HFFc6 (cell line): ENCODE measurements around the gene ADORA1. TPM values are rescaled to one million over a fixed set of nuclear protein-coding genes. Genes with fewer than 3 reads are reported as not detected.
A peak's percentile ranks its signal among the peaks of the same experiment; 100 is the strongest.

Source experiments
- DNase-seq: peaks from one replicate; pipeline ENCODE4 v3.0.0-alpha.2; 2018
- H3K27ac Mint-ChIP-seq: 2 replicates; pipeline ENCODE4 v1.8.0; 2020; ENCODE audit warnings: mild to moderate bottlenecking, mixed read lengths
- H3K27me3 Mint-ChIP-seq: 2 replicates; pipeline ENCODE4 v1.8.0; 2021; ENCODE audit warnings: mild to moderate bottlenecking, moderate library complexity, mixed read lengths; ENCODE audit not compliant: insufficient read depth
- H3K36me3 Mint-ChIP-seq: 2 replicates; pipeline ENCODE4 v1.8.0; 2021; ENCODE audit warnings: low read depth, mixed read lengths
- H3K4me1 Mint-ChIP-seq: 2 replicates; pipeline ENCODE4 v1.8.0; 2020; ENCODE audit warnings: low read depth, mixed read lengths
- H3K4me3 Mint-ChIP-seq: 2 replicates; pipeline ENCODE4 v1.8.0; 2020; ENCODE audit warnings: mild to moderate bottlenecking, moderate library complexity, mixed read lengths
- H3K9me3 Mint-ChIP-seq: 2 replicates; pipeline ENCODE4 v1.8.0; 2020; ENCODE audit warnings: mild to moderate bottlenecking, mixed read lengths
- CTCF ChIP-seq: fragments of 200-600 bp; sonication (generic); IDR thresholded peaks from 2 replicates; pipeline ENCODE4 v1.5.0; 2021; ENCODE audit warnings: antibody characterized with exemption, mild to moderate bottlenecking
- total RNA-seq, 6 experiments: library from RNA; stranded (reverse); fragmentation: NEBNext Ultra II Directional; extraction: Animal tissue kit (Norgen Biotek cat#: 25700); gene quantifications; 2 replicates in 1 of 6; 3 replicates in 5 of 6; pipeline ENCODE4 v1.2.3, GENCODE V29; 2021

The ADORA1 gene
- total RNA-seq, 6 experiments from 2014 or later: 0.25 to 5.5 (median 0.53) TPM

- Mint-ChIP-seq H3K4me3 (peak overlapping the region; percentile 80), H3K27ac (peak overlapping the region; percentile 51; the same call in 1 of the 2 replicates), H3K36me3 (no peaks in the 10 kb centered on the region), H3K4me1 (peaks cover 34% of the 10 kb centered on the region), H3K27me3 (peaks cover 21% of the 10 kb centered on the region), H3K9me3 (no peaks in the 10 kb centered on the region)
- TF ChIP-seq CTCF: no peak
- DNase-seq: no peak
Observed at GRCh38 chr1:203126866-203127665, 460 bp upstream of the ADORA1 start.

- TF ChIP-seq CTCF: no peak
- Mint-ChIP-seq H3K36me3 (no peaks in the 10 kb centered on the region), H3K27ac (no peak overlapping the region), H3K27me3 (peaks cover 13% of the 10 kb centered on the region), H3K4me1 (peaks cover 34% of the 10 kb centered on the region), H3K4me3 (peak overlapping the region; percentile 80), H3K9me3 (no peaks in the 10 kb centered on the region)
- no peak for DNase-seq
Observed at GRCh38 chr1:203128431-203128715, 847 bp downstream of the ADORA1 start.

GRCh38 chr1:203128716-203129500 lies 1.4 kb downstream of the ADORA1 start:
- H3K27ac Mint-ChIP-seq: no peak overlapping the region
- TF ChIP-seq CTCF: no peak
- DNase-seq: no peak
- H3K36me3 Mint-ChIP-seq: no peaks in the 10 kb centered on the region
- peaks cover 9% of the 10 kb centered on the region for H3K27me3 Mint-ChIP-seq
- H3K4me1 Mint-ChIP-seq: peaks cover 38% of the 10 kb centered on the region
- no peaks in the 10 kb centered on the region for H3K9me3 Mint-ChIP-seq
- no peak overlapping the region; the same call in 1 of the 2 replicates for H3K4me3 Mint-ChIP-seq

GRCh38 chr1:203129501-203130231 lies 2.1 kb downstream of the ADORA1 start:
- Mint-ChIP-seq H3K9me3 (no peaks in the 10 kb centered on the region), H3K27ac (no peak overlapping the region), H3K4me1 (peaks cover 40% of the 10 kb centered on the region), H3K4me3 (no peak overlapping the region), H3K36me3 (no peaks in the 10 kb centered on the region), H3K27me3 (peaks cover 9% of the 10 kb centered on the region)
- TF ChIP-seq CTCF: no peak
- no peak for DNase-seq

- H3K36me3 Mint-ChIP-seq: no peaks in the 10 kb centered on the region
- TF ChIP-seq CTCF: no peak
- H3K9me3 Mint-ChIP-seq: no peaks in the 10 kb centered on the region
- H3K4me3 Mint-ChIP-seq: no peak overlapping the region
- H3K4me1 Mint-ChIP-seq: peaks cover 32% of the 10 kb centered on the region
- no peak overlapping the region for H3K27ac Mint-ChIP-seq
- no peak for DNase-seq
- H3K27me3 Mint-ChIP-seq: peaks cover 9% of the 10 kb centered on the region
Observed at GRCh38 chr1:203130358-203130985, 2.9 kb downstream of the ADORA1 start.
